ENCODE data around the gene KCNQ1.

The KCNQ1 gene

GRCh38 chr11:2837096-2837601 lies 392.3 kb downstream of the KCNQ1 start:
- no peaks in the 10 kb centered on the region for H3K4me1 Mint-ChIP-seq
- H3K36me3 Mint-ChIP-seq = no peaks in the 10 kb centered on the region
- no peaks in the 10 kb centered on the region for H3K9me3 Mint-ChIP-seq
- CTCF ChIA-PET = no interaction called here
- no peak overlapping the region for H3K27ac Mint-ChIP-seq
- no peak overlapping the region for H3K4me3 Mint-ChIP-seq
- no peak for DNase-seq
- H3K27me3 Mint-ChIP-seq = no peaks in the 10 kb centered on the region

DNA sequence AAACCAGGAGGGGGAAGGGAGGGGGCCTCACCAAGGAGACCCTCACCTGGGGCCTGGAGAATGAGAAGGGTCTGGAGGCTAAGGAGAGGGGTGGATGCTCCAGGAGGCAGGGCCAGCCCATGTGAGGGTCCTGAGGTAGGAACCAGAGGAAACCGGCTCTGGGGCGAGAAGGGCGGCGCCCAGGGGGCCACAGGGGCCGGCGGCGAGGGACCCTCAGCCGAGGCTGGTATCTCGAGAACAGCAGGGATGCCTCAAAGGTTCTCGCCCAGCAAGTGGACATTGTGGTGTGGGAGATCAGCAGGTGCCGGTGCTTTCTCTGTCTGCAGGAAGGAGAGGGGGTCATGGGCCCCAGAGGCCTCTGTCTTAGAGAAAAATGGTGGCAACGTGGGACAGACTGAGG lies 392.8 kb downstream of the KCNQ1 start:
- Mint-ChIP-seq H3K36me3 (no peaks in the 10 kb centered on the region), H3K27me3 (no peaks in the 10 kb centered on the region), H3K9me3 (no peaks in the 10 kb centered on the region), H3K27ac (no peak overlapping the region), H3K4me1 (no peaks in the 10 kb centered on the region), H3K4me3 (no peak overlapping the region)
- CTCF ChIA-PET = no interaction called here
- no peak for DNase-seq

DNA sequence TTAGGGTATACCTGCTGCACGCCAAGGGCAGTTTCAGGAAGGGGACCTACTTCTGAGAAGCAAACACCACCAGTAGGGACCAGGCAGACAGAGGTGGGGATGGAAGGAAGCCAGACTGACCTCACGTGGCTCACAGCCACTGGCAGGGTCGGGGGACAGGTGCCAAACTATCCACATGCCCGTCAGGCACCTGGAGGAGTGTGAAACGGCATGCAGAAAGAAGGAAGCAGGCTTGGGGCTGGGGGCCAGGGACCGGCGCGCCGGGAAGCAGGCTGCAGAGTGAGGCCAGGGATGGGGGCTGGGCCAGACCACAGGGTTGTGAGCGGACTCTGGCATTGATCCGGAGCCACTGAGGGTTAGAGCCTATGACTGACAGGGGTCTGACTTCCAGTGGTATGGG lies 393.3 kb downstream of the KCNQ1 start:
- no peaks in the 10 kb centered on the region for H3K36me3 Mint-ChIP-seq
- no peak overlapping the region for H3K27ac Mint-ChIP-seq
- no peaks in the 10 kb centered on the region for H3K4me1 Mint-ChIP-seq
- H3K9me3 Mint-ChIP-seq = no peaks in the 10 kb centered on the region
- no peaks in the 10 kb centered on the region for H3K27me3 Mint-ChIP-seq
- CTCF ChIA-PET = no interaction called here
- DNase-seq = no peak
- no peak overlapping the region for H3K4me3 Mint-ChIP-seq

GRCh38 chr11:2838676-2839294 lies 394.0 kb downstream of the KCNQ1 start:
- CTCF ChIA-PET = no interaction called here
- Mint-ChIP-seq H3K36me3 (no peaks in the 10 kb centered on the region), H3K4me3 (no peak overlapping the region), H3K9me3 (no peaks in the 10 kb centered on the region), H3K4me1 (no peaks in the 10 kb centered on the region), H3K27me3 (no peaks in the 10 kb centered on the region), H3K27ac (no peak overlapping the region)
- DNase-seq = no peak

DNA sequence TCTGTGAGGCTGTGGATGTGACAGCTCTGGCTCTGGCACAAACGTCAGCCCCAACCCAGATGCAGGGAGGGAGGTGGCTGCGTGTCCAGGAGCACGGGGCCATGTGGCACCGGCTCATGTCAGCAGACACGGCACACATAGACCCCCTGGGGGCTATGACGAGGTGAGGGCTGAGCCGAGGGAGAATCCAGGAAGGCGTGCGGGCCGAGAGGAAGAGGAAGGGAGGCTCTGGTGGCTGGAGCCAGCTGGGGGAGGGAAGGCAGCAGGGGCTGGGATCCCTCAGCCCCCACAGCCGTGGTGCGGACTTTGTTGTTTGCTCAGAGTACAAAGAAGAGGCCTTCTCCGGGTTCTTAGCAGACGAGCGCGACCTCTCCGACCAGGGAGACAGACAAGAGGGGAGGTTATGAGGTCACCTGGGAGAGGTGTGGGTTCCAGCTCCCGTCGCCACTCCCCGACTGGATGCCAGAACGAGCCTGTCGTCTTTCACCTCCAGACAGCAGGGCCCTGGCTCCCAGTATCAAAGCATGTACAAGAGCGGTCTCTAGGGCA lies 394.7 kb downstream of the KCNQ1 start:
- no peaks in the 10 kb centered on the region for H3K36me3 Mint-ChIP-seq
- no peaks in the 10 kb centered on the region for H3K9me3 Mint-ChIP-seq
- H3K4me3 Mint-ChIP-seq = no peak overlapping the region
- no peak for DNase-seq
- no peak overlapping the region for H3K27ac Mint-ChIP-seq
- H3K4me1 Mint-ChIP-seq = no peaks in the 10 kb centered on the region
- no peaks in the 10 kb centered on the region for H3K27me3 Mint-ChIP-seq
- CTCF ChIA-PET = no interaction called here

- no peak for DNase-seq
- no peaks in the 10 kb centered on the region for H3K27me3 Mint-ChIP-seq
- CTCF ChIA-PET = no interaction called here
- no peaks in the 10 kb centered on the region for H3K36me3 Mint-ChIP-seq
- H3K4me3 Mint-ChIP-seq = no peak overlapping the region
- H3K4me1 Mint-ChIP-seq = no peaks in the 10 kb centered on the region
- H3K27ac Mint-ChIP-seq = no peak overlapping the region
- H3K9me3 Mint-ChIP-seq = no peaks in the 10 kb centered on the region
Measured at GRCh38 chr11:2841411-2842190, 396.8 kb downstream of the KCNQ1 start.

GRCh38 chr11:2842876-2843275 lies 398.1 kb downstream of the KCNQ1 start:
- H3K4me3 Mint-ChIP-seq = no peak overlapping the region
- CTCF ChIA-PET = no interaction called here
- no peaks in the 10 kb centered on the region for H3K27me3 Mint-ChIP-seq
- no peaks in the 10 kb centered on the region for H3K4me1 Mint-ChIP-seq
- no peaks in the 10 kb centered on the region for H3K36me3 Mint-ChIP-seq
- DNase-seq = no peak
- H3K9me3 Mint-ChIP-seq = no peaks in the 10 kb centered on the region
- H3K27ac Mint-ChIP-seq = no peak overlapping the region

- CTCF ChIA-PET = interaction anchor here (1.0 kb wide), 1 partner anchor 310 kb away, joined by 5 read pairs; no protein-coding TSS in a partner anchor
- Mint-ChIP-seq H3K27ac (no peak overlapping the region), H3K36me3 (no peaks in the 10 kb centered on the region)
Measured at GRCh38 chr11:2843551-2843950, 398.7 kb downstream of the KCNQ1 start.

DNA sequence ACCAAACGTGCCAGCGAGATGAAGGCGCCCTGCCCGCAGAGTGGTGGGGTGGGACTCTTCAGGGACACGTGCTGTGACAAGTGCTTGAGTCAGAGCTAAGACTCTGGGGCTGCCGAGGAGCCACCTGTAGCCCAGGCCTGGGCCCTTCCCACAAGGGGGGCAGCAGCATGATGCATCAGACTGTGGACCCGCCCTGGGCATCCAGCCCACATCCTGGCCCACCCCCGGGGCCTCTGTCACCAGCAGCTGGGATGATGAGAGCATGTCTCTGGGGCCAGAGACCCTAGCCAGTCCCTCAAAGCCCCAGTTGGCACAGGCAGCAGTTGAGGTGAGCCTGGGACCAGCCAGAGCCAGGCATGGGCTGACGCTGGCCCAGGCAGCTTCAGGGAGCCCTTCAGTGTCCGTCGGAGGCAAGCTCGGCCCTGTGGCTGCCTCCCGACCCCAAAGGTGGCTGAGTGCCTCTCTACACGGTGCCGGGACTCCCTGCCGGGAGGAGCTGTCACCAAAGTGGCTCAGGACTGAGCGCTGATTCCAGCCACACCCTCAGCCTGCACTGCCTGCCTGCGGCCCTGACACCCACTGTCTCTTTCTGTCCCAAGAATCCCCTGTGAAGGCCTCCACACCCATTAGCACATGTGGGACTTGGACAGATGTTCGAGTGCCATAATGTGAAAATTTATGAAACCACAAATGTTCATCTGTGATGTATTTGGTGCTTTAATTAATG lies 399.5 kb downstream of the KCNQ1 start:
- no peaks in the 10 kb centered on the region for H3K27me3 Mint-ChIP-seq
- CTCF ChIA-PET = interaction anchor here (1.0 kb wide), 1 partner anchor 311 kb away, joined by 5 read pairs; no protein-coding TSS in a partner anchor
- H3K9me3 Mint-ChIP-seq = no peaks in the 10 kb centered on the region
- no peak overlapping the region for H3K27ac Mint-ChIP-seq
- H3K4me1 Mint-ChIP-seq = no peaks in the 10 kb centered on the region
- H3K4me3 Mint-ChIP-seq = no peak overlapping the region
- DNase-seq = no peak
- no peaks in the 10 kb centered on the region for H3K36me3 Mint-ChIP-seq

More at GRCh38 chr11:2843551-2843950, 398.7 kb downstream of the KCNQ1 start:
- Mint-ChIP-seq H3K27me3 (no peaks in the 10 kb centered on the region), H3K4me1 (no peaks in the 10 kb centered on the region), H3K4me3 (no peak overlapping the region), H3K9me3 (no peaks in the 10 kb centered on the region)
- no peak for DNase-seq

GRCh38 chr11:2844996-2845395 lies 400.2 kb downstream of the KCNQ1 start:
- H3K27ac Mint-ChIP-seq = no peak overlapping the region
- no peak for DNase-seq
- H3K9me3 Mint-ChIP-seq = no peaks in the 10 kb centered on the region
- H3K27me3 Mint-ChIP-seq = no peaks in the 10 kb centered on the region
- no peak overlapping the region for H3K4me3 Mint-ChIP-seq
- CTCF ChIA-PET = no interaction called here
- no peaks in the 10 kb centered on the region for H3K36me3 Mint-ChIP-seq
- no peaks in the 10 kb centered on the region for H3K4me1 Mint-ChIP-seq

GRCh38 chr11:2846056-2846455 lies 401.2 kb downstream of the KCNQ1 start:
- Mint-ChIP-seq H3K36me3 (no peaks in the 10 kb centered on the region), H3K27me3 (no peaks in the 10 kb centered on the region), H3K4me1 (no peaks in the 10 kb centered on the region), H3K4me3 (no peak overlapping the region), H3K27ac (no peak overlapping the region), H3K9me3 (no peaks in the 10 kb centered on the region)
- CTCF ChIA-PET = no interaction called here
- no peak for DNase-seq

DNA sequence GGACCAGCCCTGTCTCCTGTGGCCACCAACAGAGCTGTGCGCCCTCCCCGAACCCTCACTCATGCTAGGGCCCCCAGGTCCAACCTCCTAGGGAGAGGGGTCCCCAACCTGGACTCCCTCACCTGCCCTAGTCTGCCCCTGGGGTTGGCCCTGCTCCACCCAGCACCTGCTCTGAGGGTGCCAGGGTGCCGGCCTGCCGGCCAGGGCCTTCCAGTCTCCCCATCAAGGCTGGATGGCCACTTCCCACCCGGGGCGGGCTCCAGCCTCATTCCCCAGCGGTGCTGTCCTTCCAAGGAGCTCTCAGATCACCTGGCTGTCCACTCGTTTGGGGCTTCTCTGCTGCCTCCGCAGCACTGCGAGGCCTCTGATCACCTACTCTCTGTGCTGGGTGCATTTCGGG lies 401.7 kb downstream of the KCNQ1 start:
- H3K9me3 Mint-ChIP-seq = no peaks in the 10 kb centered on the region
- no peaks in the 10 kb centered on the region for H3K27me3 Mint-ChIP-seq
- no peaks in the 10 kb centered on the region for H3K4me1 Mint-ChIP-seq
- H3K4me3 Mint-ChIP-seq = no peak overlapping the region
- DNase-seq = no peak
- no peaks in the 10 kb centered on the region for H3K36me3 Mint-ChIP-seq
- no peak overlapping the region for H3K27ac Mint-ChIP-seq
- CTCF ChIA-PET = no interaction called here

DNA sequence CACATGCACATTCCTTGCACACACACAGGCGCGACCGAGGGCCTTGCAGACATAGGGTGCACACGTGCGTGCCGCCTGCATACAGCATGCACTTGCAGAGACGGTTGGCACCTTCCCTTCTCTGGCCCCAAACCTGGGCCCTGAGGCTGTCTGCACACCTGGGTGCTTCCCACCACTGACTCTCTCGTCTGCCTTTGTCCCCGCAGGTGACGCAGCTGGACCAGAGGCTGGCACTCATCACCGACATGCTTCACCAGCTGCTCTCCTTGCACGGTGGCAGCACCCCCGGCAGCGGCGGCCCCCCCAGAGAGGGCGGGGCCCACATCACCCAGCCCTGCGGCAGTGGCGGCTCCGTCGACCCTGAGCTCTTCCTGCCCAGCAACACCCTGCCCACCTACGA lies 402.8 kb downstream of the KCNQ1 start:
- CTCF ChIA-PET = no interaction called here

DNA sequence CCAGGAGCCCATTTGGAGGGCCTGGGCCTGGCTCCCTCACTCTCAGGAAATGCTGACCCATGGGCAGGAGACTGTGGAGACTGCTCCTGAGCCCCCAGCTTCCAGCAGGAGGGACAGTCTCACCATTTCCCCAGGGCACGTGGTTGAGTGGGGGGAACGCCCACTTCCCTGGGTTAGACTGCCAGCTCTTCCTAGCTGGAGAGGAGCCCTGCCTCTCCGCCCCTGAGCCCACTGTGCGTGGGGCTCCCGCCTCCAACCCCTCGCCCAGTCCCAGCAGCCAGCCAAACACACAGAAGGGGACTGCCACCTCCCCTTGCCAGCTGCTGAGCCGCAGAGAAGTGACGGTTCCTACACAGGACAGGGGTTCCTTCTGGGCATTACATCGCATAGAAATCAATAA lies 403.7 kb downstream of the KCNQ1 start:
- Mint-ChIP-seq H3K4me1 (no peaks in the 10 kb centered on the region), H3K4me3 (no peak overlapping the region), H3K9me3 (no peaks in the 10 kb centered on the region), H3K27ac (no peak overlapping the region), H3K27me3 (peaks cover 3% of the 10 kb centered on the region), H3K36me3 (no peaks in the 10 kb centered on the region)
- no peak for DNase-seq
- CTCF ChIA-PET = no interaction called here

More for the DNA sequence above, 402.8 kb downstream of the KCNQ1 start:
- no peaks in the 10 kb centered on the region for H3K9me3 Mint-ChIP-seq
- no peak overlapping the region for H3K4me3 Mint-ChIP-seq
- no peak for DNase-seq
- no peaks in the 10 kb centered on the region for H3K27me3 Mint-ChIP-seq
- H3K36me3 Mint-ChIP-seq = no peaks in the 10 kb centered on the region
- no peak overlapping the region for H3K27ac Mint-ChIP-seq
- H3K4me1 Mint-ChIP-seq = no peaks in the 10 kb centered on the region

Measured in activated naive CD4-positive, alpha-beta T cell treated with anti-CD3 and anti-CD28 coated beads, Interleukin-2, amount 10 ng/mL, durations not matched to agents 7 days and 5 days (primary cell).